PC-3 (cell line): ENCODE data around the gene MAG.

Experiments
- CTCF ChIP-seq: fragments of 300-600 bp; sonication (generic); conservative IDR thresholded peaks from 2 replicates; pipeline ENCODE4 v1.5.1; 2017; ENCODE audit warnings: antibody characterized with exemption, low read depth, mild to moderate bottlenecking, low read length
- EZH2 ChIP-seq: fragments of 300-600 bp; sonication (generic); IDR thresholded peaks from one replicate; pipeline ENCODE4 v1.6.1; 2017; ENCODE audit warnings: antibody characterized with exemption, mild to moderate bottlenecking, low read length; ENCODE audit not compliant: unreplicated experiment

DNA sequence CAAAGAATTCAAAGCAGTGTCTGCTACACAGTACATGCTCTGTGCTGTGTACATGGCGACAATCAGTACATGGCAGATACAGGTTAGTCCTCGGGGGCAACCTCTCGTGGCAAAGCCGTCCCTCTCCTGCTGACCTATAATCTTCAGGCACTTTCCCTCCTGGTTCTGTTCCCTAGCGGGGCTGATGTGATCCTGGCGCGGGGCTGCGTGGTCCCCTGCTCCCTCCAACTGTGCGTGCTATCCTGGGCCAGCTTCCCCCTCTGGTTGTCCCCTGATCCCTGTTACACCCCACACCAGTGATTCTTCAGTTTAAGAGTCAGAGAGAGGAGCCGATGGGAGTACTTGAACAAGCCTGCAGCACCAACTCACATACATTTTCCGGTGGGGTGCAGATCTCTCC is 12.1 kb downstream of the MAG start:
- TF ChIP-seq CTCF (no peak), EZH2 (no peak)
